MV-4-11 (cell line): Measurements from ENCODE around the gene CCDC174.
"Not testable (repeated sequence)": the region's sequence is repeated elsewhere in the genome, so short reads cannot be mapped to it uniquely, and the experiment has no call there.

ENCODE experiments used
- DNase-seq: peaks from one replicate; lab custom pipeline; 2025; lab: John Stamatoyannopoulos, UW

The CCDC174 gene

DNA sequence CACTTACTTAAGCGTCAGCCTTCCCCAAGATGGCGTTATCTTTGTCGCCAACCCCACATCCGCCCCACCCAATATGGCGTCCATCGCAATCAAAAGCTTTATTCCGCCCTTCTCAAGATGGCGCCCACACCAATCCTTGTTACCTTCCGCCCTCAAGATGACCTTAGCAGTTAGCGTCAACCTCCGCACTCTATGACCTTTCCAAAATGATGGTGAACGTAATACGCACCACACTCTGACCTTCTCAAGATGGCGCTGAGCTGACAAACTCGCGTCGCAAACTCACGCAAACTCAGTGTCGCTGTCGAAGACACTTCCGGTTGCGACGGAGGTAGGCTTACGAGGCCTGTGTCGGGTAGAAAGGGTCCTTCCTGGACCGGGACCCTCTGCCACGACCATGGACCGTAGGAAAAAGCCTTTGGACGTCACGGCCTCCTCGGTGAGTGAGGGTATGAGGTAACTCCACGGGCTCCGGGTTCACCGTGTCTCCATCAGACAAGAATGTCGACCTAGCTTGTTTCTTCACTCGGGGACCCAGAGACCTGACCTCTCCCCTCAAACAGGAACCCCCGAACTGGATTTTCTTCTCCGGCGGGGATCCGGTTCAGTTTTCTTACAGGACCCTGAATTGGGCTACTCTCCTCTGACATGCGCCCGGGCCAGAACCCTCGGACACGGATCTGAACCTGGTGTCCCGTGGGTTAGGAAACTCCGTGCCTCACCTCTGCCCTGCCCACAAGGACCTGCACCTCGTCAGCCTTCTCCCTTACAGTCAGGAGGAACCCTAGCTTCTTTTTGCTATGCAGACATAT lies at the start of gene CCDC174:
Gene CCDC174 (plus strand): TSS at position 323 of the 812 bp plus-strand sequence. CDS start 75 bp downstream, at position 398.
- DNase-seq, result peak; percentile 99

DNA sequence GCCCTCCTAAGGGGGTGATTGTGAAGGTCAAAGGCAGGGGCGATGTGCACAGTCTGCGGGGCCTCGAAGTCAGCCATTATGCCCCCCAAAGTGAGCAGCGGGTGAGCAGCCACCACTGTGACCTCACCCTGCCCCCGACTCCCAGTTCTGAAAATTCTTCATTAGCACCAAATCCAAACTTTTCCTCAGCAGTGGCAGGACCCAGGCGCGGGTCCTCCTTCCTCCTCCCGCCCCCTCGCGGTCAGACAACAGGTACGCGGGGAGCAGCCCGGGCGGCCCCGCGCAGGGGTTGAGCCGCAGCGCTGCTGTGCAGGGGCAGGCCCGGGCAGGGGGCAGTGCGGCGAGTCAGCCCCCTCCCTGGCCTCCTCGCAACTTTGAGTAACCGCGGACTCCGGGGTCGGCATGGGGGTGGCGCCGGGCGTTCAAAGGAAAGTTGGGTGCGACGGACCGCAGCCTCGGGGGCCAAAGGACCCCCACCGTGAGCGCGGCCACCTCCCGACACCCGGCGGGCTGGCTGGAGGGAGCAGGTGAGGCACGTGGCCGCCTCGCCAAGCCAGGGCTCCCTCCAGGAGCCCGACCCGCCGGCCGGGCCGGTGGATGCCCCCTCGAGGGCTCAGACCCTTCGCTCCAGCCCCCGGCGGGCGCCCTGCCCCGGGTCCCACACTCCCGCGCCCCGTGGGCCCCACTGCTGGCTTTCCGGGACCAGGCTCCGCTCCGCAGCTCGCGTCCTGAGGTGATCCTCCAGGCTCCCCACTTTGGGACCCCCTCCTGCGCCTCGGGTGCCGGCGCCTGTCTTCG lies 49.4 kb upstream of the CCDC174 start:
- DNase-seq, result no peak

DNA sequence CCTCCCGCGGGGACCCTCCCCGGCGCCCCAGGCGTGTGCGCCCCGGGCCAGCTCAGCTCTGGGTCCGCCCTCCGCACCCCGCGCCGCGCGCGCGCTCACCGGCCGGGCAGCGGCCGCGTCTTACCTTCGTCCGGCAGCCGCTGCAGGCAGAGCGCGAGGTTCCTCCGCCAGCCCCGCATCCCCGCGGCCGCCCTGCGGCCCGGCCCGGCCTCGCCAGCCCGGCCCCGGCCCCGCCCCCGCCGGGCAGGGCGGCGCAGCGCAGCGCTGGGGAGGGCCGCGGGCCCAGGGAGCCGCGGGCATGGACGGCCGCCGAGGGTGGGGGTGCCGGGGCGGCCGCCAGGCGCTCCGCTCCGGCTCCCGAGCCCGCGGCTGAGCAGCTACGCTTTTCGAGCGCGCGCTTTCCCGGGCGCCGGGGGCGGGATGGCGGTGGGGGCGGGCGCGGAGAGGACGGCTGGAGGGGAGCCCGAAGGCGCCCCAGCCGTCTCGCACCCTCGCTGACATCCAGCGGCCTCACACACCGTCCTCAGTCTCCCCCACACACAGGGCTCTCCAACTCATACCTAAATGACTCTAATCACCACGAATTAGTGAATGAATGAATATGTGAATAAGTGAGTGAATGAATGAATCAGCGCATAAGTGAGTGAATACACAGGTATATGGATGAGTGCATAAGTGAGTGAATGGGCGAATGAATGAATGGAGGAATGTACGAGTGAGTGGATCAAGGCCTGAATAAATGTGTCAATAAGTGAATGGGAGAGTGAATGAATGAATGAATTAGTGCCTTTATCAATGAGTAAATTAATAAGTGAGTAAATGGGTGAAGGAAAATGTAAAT lies 48.5 kb upstream of the CCDC174 start:
- no peak for DNase-seq

DNA sequence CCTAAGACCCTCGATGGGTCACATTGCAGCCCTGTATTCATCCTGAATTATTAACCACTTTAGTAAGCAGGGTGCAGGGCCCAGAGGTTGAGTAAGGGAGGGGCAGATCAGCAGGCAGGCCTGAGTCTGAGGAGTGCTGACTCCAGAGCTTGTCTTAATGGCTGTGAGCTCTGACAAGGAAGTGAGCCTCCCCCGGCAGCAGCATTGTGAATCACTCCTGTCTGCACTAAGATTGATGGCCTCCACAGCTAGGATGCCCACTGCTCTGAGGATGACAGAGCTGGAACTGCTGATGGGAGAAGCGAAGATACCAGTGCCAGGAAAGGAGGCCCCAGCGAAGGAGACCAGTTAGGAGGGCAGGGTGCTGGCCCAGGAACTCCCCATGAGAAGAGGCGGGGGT lies 46.5 kb upstream of the CCDC174 start:
- DNase-seq, result peak; percentile 47

DNA sequence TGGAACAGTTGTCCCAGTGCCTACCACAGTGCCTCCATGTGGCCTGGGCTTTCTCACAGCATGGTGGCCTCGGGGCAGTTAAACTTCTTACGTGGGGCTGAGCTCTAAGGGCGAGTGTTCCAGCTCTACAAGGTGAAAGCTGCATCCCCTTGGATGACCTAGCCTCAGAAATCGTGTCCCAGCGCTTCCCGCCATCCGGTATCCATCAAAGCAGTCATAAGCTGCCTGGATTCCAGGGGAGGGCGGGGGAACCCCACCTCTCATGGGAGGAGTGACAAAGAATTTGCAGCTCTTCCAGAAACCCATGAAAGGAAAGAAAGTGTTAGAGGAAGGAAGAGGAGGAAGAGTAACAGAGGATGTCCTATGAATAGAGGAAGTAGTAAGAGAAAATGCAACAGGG lies 45.8 kb upstream of the CCDC174 start:
- no peak for DNase-seq

DNA sequence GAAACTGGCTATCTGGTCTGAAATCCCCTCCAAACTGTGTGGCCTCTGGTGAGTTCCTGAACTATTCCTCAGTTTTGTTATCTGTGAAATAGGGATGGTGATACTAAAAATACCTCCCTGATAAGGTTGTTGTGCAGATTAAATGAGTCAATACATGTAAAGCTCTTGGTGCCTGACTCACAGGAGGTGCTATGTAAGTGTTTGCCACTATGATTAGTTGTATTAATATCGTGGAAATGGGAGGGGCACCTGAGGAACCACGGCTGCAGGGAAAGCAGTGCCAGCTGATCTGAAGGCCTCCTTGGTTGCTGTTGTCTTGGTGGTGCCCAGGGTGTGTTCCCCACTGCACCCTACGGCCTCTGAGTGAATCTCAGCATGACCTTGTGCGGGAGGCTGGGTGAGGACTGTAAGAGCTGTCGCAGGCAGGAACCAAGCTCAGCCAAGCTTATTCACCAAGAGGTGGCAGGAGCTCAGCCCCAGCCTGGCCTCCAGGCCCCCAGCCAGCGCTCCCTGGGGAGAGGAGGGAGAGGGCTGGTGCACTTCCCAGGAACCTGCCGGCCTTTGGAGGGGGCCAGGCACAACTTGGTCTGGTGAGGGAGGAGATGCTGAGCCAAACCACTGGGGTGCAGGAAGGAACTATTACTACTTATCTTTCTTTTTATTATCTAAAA lies 44.8 kb upstream of the CCDC174 start:
- DNase-seq, result no peak

DNA sequence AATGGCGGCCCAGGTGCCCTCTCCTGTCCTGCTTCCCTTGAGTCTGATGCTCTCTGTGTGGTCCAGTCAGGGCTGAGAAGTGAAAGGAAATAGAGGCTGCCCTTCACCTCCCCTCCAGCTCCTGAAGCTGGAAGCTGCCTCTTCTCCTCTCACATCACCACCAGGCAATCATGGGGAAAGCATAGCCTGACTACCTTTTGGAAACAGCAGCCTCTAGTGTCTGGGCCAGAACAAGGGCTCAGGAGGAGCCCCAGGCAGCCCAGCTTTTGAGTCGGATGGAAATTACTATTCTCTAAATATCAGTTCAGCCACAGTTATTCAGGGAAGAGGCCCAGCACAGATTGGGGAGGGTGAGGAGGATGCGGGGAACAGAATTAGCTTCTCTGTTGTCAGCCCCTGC lies 43.3 kb upstream of the CCDC174 start:
- no peak for DNase-seq

DNA sequence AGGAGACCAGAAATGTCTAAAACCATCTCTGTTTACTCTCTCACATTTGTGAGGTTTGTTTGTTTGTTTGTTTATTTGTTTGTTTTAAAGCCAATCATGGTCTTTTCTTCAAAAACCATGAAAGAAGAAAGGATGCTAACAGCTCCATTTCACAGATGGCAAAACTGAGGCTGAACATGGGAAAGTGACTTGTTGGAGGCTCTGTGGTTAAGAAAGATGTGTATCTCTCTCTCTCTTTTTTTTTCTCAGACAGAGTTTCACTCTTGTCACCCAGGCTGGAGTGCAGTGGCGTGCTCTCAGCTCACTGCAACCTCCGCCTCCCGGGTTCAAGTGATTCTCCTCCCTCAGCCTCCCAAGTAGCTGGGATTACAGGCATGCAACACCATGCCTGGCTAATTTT lies 42.5 kb upstream of the CCDC174 start:
- not testable (repeated sequence) for DNase-seq

DNA sequence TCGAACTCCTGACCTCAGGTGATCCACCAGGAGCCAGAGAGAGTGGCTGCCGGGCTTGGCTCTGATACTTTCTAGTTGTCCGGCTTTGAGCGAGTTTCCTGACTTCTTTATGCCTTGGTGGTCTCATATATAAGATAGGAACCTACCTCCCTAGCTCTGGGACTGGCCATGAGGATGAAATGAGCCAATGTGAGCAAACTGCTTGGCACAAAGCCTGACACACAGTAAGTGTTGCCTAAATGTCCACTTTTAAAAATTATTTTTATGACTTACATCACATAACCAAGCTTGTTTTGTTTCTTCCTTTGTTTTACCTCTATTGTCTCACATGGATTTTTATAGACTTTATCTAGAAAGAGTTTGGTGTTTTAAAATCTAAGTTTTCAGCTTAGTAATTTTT lies 42.1 kb upstream of the CCDC174 start:
- DNase-seq, result no peak

DNA sequence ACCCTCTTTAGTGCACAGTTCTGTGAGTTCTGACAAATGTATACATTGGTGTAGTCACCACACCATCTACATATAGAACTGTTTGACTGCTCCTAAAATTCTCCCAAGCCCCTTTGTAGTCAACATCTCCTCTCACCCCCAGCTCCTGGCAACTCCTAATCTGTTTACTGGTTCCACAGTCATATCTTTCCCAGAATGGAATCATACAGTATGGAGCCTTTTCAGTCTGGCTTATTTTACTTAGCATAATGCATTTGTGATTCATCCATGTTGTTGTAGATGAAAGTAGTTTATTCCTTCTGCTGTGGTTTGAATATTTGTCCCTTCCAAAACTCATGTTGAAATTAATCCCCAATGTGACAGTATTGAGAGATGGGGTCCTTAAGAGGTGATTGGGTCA lies 41.6 kb upstream of the CCDC174 start:
- no peak for DNase-seq

DNA sequence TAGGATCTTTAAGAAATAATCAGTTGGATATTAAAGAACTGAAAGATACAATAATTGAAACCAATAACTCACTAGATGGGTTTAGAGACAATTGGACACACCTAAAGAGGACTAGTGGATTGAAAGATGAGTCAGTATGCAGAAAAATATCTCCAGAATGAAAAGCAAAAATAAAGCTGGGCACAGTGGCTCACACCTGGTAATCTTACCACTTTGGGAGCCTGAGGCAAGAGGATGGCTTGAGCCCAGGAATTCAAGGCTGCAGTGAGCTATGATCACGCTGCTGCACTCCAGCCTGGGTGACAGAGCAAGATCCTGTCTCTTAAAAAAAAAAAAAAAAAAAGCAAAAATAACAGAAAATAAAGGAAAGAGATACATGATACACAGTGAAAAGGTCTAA lies 37.4 kb upstream of the CCDC174 start:
- no peak for DNase-seq

DNA sequence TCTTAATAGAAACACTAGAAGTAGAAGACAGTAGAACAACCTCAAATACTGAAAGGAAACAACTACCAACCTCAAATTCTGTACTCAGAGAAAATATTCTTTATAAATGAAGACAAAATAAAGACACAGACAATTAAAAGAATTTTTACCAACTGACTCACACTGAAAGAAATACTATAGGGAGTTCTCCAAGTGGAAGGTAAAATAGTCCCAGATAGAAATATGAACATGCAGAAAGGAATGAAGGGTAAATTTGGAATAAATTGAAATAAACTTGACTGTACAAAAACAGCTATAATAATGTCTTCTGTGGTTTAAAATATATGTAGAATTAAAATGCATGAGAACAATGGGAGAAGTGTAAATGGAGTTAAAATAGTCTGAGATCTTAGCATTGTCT lies 36.7 kb upstream of the CCDC174 start:
- DNase-seq, result no peak

DNA sequence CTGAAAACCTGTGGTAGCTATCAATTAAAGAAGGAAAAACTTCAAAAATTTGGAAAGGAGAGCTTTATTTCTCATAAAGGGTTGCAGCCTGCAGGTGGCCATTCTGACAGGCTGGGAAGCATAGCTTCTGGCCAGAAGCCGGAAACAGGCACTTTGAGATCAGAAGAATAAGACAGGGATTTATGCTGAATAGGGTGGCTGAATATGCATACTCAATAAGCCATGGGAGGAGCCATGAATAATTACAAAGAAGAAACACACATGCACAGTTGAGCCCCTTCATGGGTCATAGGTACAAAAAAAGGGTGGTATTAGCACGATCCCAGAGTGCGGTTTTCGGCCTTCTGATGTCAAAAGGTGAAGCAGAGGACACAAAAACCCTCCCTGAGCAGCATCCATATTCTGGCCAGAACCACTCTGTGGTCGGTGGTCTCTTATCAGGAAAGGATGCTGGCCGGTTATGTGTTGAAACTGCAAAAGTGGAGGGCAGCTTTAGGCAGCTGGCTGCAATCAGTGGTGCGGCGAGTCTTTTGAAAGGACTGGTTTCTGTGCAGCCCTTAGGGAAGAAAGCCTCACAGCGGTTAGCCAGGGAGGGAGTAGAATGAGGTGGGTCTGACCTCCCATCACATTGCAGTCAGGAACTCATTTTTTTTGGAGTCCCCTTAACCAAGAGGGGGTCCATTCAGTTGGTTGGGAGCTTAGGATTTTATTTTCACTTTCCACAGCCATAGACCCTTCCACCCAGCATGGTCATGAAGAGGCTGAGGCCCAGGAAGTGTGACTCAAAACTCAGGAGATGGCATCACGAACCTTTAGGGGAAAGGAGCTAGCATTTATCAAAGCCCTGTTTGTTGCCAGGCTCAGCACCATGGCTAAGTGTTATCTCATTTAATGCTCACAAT lies 34.7 kb upstream of the CCDC174 start:
- DNase-seq, result no peak

DNA sequence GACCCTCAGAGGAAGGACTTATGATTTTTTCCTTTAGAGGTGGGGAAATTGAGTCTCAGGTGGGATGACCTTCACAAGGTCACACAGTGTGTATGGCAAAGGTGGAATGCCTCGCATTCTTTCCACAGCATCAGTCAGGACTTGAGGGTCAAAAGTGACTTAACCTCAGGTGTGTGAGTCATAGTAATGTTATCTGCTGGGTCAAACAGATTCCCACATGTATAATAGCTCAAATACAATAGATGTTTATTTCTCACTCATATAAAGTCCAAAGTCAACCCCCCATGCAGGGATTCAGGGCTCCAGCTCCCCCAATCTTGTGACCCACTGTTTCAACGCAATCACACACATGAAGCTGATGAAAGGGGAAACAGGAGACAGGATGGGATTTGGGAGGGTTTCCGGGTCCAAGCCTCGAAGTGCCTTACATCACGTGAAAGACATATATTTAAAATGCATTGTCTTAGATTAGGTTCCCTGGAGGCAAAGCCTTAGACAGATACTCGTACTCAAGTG lies 34.0 kb upstream of the CCDC174 start:
- no peak for DNase-seq

DNA sequence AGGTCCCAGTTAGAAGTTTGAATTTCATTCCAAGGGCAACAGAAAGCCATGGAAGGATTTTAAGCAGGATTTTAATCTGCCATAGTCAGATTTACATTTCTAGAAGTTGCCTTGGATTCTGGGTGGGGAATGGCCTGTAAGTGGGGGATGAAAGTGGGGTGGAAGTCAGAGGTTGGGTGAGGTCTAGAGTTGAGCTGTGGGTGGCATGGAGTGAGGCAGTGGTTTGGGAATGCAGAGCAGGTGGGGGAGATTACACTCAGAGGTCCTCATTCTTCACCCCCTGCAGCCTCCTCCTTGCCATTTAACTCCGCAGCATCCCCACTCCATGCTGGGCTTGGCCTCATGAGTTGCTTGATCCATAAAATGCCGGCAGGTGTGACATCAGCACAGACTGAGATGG lies 32.0 kb upstream of the CCDC174 start:
- no peak for DNase-seq

DNA sequence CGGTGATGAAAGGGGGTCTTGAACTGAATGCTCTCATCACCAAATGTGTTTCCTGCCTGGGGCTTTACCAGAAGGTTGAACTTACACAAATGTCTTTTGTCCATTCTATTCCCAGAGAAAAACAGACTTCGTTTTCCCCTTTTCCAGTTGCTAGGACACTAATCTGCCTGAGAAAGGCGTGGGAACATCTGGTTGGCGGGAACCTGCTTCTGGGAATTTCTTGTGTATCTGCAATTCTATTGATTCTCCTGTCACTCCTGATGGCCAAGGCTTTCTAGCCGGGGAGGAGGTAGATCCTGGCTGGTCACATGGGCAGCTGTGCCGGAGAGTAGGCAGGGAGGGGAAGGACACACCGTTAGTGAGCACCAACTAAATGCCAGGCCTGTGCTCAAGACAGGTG lies 31.1 kb upstream of the CCDC174 start:
- no peak for DNase-seq

DNA sequence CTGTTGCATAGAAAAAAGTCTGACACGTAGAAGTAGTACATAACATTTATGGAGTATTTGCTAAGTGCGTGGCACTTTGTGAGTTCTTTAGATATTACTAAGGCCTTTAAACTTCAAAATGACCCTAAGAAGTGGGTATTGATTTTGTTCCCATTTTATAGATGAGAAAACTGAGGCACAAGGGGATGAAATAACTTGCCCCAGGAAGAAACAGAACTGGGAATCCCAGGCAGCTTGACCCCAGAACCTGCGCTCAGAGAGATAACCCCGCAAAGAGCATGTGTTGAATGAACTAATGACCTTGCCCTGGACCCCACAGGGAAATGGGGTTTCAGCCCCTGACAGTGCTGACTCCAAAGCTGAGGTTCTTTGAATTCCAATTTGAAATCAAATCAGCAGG lies 30.5 kb upstream of the CCDC174 start:
- no peak for DNase-seq

DNA sequence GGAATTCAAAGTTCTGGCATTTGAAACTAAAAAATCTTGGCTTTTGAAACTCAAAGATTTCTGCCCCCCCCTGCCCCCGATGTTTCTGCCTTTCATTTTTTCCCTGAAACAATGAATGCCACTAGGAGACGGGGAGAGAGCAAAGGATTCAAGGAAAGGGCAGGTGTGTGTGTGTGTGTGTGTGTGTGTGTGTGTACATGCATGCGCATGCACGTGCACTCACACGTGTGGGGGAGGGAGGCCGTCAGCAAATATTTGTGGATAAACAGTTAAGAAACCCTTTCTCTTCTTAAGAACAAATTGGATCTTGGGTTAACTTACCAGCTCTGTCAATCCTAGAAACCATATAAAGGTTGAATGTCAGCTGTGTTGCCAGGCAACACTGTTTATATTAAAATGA lies 29.2 kb upstream of the CCDC174 start:
- no peak for DNase-seq

DNA sequence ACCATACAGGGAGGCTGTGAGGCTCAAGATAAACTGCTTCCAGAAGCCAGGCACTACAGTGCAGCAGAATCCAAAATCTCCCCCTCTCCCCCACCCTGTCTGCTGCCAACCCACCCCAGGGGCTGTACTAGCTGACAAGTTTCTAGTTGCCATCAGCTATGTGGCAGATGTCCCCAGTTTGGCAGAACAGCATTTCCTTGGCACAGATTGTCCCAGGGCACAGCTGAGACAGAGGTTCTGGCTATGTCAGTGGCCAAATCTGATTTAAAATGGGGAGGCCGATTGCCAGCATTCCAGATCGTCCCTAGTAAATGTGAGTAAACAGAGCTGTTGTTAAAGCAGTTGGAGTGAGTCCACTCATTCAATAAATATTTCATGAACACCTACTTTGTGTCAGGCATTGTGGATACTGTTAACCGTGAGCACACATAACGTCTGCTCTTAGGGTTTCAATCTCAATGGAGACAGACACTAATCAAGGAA lies 28.0 kb upstream of the CCDC174 start:
- no peak for DNase-seq

DNA sequence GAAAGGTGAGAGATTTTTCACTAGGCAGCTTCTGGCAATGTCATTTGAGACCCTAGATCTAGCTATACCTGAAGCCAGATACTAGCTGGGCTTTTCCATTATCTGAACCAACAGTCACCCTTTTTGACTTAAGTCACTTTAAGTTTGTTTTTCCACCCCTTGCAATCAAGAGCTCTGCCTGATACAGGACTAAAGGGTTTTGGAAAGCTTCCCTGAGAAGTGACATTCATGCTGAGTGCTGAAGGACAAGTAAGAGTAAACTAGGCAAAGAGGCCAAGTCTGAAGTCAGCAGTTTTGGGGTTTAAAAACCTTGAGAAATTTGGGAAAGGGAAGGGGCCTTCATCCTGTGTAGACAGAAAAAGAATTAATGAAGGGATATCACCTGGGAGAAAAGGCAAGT lies 27.1 kb upstream of the CCDC174 start:
- no peak for DNase-seq

DNA sequence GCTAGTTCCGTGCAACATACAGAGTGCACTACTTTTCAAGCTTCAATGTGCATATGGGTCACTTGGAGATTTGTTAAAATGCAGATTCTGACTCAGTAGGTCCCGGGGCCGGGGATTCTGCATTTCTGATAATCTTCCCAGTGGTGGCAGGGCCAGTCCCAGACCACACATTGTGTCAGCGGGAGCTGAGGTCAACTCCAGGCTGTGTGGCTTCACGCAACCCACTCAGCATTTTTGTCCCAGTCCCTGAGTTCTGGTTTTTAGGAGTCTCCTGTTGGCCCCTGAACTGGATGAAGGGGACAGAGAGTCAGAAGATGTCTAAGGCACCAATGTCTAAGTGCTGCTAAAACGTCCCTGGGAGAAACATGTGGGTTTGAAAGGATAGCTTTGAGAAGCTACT lies 26.1 kb upstream of the CCDC174 start:
- no peak for DNase-seq
